SU-DHL-6 (cell line): ENCODE measurements around the gene FARS2.
A peak's percentile ranks its signal among the peaks of the same experiment; 100 is the strongest.

Experiments
- H2AFZ ChIP-seq: fragments of 200-600 bp; sonication (generic); 2 replicates; pipeline ENCODE4 v1.6.1; 2014; ENCODE audit warnings: low read depth, mild to moderate bottlenecking, moderate library complexity, mixed read lengths, antibody characterized with exemption, low read length; ENCODE audit not compliant: severe bottlenecking
- H3F3A ChIP-seq: fragments of 200-600 bp; shearing (Covaris generic); 2 replicates; pipeline ENCODE4 v1.6.0; 2016; ENCODE audit warnings: antibody characterized with exemption, mild to moderate bottlenecking; ENCODE audit not compliant: insufficient read depth
- H3K27ac ChIP-seq: fragments of 200-600 bp; sonication (generic); 2 replicates; pipeline ENCODE4 v1.5.1; 2016; ENCODE audit warnings: low read depth, mild to moderate bottlenecking, low read length, moderate library complexity, mixed read lengths
- H3K27me3 ChIP-seq: fragments of 200-600 bp; sonication (generic), shearing (Covaris generic); 2 replicates; pipeline ENCODE4 v1.6.0; 2014; ENCODE audit warnings: mild to moderate bottlenecking, low read length
- H3K36me3 ChIP-seq: fragments of 200-600 bp; sonication (generic); 2 replicates; pipeline ENCODE4 v1.6.1; 2014; ENCODE audit warnings: mild to moderate bottlenecking, low read length, mixed read lengths
- H3K4me2 ChIP-seq: fragments of 300-600, 200-600 bp; shearing (Covaris generic), sonication (generic); 2 replicates; pipeline ENCODE4 v1.6.0; 2014; ENCODE audit warnings: low read length, low read depth, mild to moderate bottlenecking; ENCODE audit not compliant: poor library complexity, severe bottlenecking
- H3K4me3 ChIP-seq: fragments of 200-600 bp; sonication (generic); 2 replicates; pipeline ENCODE4 v1.5.1; 2014; ENCODE audit warnings: antibody characterized with exemption, low read length, mild to moderate bottlenecking, mixed read lengths; ENCODE audit not compliant: insufficient read depth, poor library complexity, severe bottlenecking
- H3K79me2 ChIP-seq: fragments of 200-600 bp; sonication (generic); 2 replicates; pipeline ENCODE4 v1.6.1; 2014; ENCODE audit warnings: mild to moderate bottlenecking, low read length, moderate library complexity; ENCODE audit not compliant: insufficient read depth
- H3K9ac ChIP-seq: fragments of 200-600 bp; sonication (generic); 2 replicates; pipeline ENCODE4 v1.7.0; 2014; ENCODE audit warnings: mild to moderate bottlenecking, low read length
- H3K9me2 ChIP-seq: fragments of 200-600 bp; sonication (generic); replicated peaks from 2 replicates; pipeline ENCODE4 v1.6.1; 2014; ENCODE audit warnings: low read length; ENCODE audit not compliant: insufficient read depth
- H3K9me3 ChIP-seq: fragments of 200-600 bp; sonication (generic); 2 replicates; pipeline ENCODE4 v1.6.1; 2014; ENCODE audit warnings: low read length, mixed read lengths; ENCODE audit not compliant: insufficient read depth
- H4K20me1 ChIP-seq: fragments of 200-600 bp; sonication (generic); 2 replicates; pipeline ENCODE4 v1.6.1; 2014; ENCODE audit warnings: low read depth, mild to moderate bottlenecking, antibody characterized with exemption, low read length, moderate library complexity, mixed read lengths
- EZH2phosphoT487 ChIP-seq: fragments of 200-600 bp; sonication (generic), shearing (Covaris generic); conservative IDR thresholded peaks from 2 replicates; pipeline ENCODE4 v1.6.1; 2018; ENCODE audit warnings: mild to moderate bottlenecking, antibody characterized with exemption, low read length, moderate library complexity, mixed read lengths
- TF ChIP-seq, protein P1 (sequence below): fragments of 200-600 bp; sonication (generic); IDR thresholded peaks from one replicate; pipeline ENCODE4 v1.5.1; 2017; ENCODE audit warnings: antibody characterized with exemption, mild to moderate bottlenecking, low read length, moderate library complexity; ENCODE audit not compliant: insufficient read depth, poor library complexity, severe bottlenecking

The FARS2 gene

GRCh38 chr6:5723841-5724691, 462.8 kb downstream of the FARS2 start:
- Histone ChIP-seq H3K36me3 (no peaks in the 10 kb centered on the region), H3K4me2 (peak overlapping the region; percentile 49), H3K9me3 (no peaks in the 10 kb centered on the region), H3F3A (no peaks in the 10 kb centered on the region), H3K9me2 (no peaks in the 10 kb centered on the region), H3K9ac (peak overlapping the region; percentile 22; the same call in 1 of the 2 replicates), H2AFZ (peak overlapping the region; percentile 9), H4K20me1 (no peaks in the 10 kb centered on the region), H3K27me3 (no peaks in the 10 kb centered on the region), H3K4me3 (peak overlapping the region; percentile 18), H3K27ac (no peak overlapping the region), H3K79me2 (no peaks in the 10 kb centered on the region)
- TF ChIP-seq EZH2phosphoT487 = no peak
- TF ChIP-seq, protein P1, sequence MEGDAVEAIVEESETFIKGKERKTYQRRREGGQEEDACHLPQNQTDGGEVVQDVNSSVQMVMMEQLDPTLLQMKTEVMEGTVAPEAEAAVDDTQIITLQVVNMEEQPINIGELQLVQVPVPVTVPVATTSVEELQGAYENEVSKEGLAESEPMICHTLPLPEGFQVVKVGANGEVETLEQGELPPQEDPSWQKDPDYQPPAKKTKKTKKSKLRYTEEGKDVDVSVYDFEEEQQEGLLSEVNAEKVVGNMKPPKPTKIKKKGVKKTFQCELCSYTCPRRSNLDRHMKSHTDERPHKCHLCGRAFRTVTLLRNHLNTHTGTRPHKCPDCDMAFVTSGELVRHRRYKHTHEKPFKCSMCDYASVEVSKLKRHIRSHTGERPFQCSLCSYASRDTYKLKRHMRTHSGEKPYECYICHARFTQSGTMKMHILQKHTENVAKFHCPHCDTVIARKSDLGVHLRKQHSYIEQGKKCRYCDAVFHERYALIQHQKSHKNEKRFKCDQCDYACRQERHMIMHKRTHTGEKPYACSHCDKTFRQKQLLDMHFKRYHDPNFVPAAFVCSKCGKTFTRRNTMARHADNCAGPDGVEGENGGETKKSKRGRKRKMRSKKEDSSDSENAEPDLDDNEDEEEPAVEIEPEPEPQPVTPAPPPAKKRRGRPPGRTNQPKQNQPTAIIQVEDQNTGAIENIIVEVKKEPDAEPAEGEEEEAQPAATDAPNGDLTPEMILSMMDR = no peak

GRCh38 chr6:5724911-5725310, 463.6 kb downstream of the FARS2 start:
- H3K4me3 ChIP-seq = no peak overlapping the region
- H3K9ac ChIP-seq = no peak overlapping the region
- no peaks in the 10 kb centered on the region for H3K36me3 ChIP-seq
- H3K27me3 ChIP-seq = no peaks in the 10 kb centered on the region
- TF ChIP-seq, protein P1 = no peak
- TF ChIP-seq EZH2phosphoT487 = no peak
- H4K20me1 ChIP-seq = no peaks in the 10 kb centered on the region
- H3K9me2 ChIP-seq = no peaks in the 10 kb centered on the region
- no peak overlapping the region for H3K4me2 ChIP-seq
- no peaks in the 10 kb centered on the region for H3K9me3 ChIP-seq
- H3F3A ChIP-seq = no peaks in the 10 kb centered on the region
- no peak overlapping the region for H3K27ac ChIP-seq
- H2AFZ ChIP-seq = no peak overlapping the region
- H3K79me2 ChIP-seq = no peaks in the 10 kb centered on the region

DNA sequence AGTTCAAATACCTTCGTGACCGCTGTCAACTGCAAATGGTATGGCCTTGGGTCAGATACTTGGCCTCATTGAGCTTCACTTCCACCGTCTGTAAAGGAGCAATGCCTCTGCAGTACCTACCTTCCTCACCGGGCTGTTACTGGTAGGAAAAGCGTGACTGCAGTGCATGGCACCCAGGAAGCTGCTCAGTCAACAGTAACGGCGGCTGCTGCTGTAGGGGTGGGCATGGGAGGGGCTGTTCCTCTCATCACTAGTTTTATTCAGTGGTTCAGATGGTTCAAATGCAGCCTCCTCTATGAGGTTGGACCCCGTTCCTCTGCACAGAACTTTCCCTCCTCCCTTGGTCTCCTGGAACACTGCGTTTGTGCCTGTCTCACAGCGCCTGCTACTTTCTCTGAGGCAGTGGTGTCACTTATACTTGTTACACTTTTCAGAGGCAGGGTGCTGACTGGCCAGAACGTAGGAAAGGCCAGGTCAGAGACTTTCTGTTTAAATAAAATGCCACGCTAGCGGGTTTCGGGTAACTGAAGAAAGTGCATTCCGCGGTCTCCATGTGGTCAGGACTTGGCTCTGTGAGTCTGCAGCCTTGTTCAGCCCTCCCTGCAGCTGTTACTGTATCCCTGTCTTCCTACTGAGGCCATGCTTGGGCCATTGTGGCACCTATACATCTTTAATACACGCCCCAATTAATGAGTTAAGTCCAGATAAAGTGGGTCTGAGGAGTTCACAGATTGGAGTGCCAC, 465.8 kb downstream of the FARS2 start:
- H3F3A ChIP-seq = no peaks in the 10 kb centered on the region
- H3K9me3 ChIP-seq = no peaks in the 10 kb centered on the region
- H3K79me2 ChIP-seq = no peaks in the 10 kb centered on the region
- no peaks in the 10 kb centered on the region for H3K36me3 ChIP-seq
- no peak overlapping the region for H3K27ac ChIP-seq
- no peaks in the 10 kb centered on the region for H3K27me3 ChIP-seq
- H3K4me2 ChIP-seq = no peak overlapping the region
- H4K20me1 ChIP-seq = no peaks in the 10 kb centered on the region; the same call in 1 of the 2 replicates
- H2AFZ ChIP-seq = no peak overlapping the region
- no peak overlapping the region for H3K9ac ChIP-seq
- no peak for TF ChIP-seq EZH2phosphoT487
- TF ChIP-seq, protein P1 = no peak
- H3K4me3 ChIP-seq = no peak overlapping the region
- H3K9me2 ChIP-seq = no peaks in the 10 kb centered on the region
